Suprapubic skin (tissue), 4 donors: ENCODE results near the gene FBXL19.

Experiments
- POLR2A ChIP-seq, 2 donors: fragments of 450-650 bp; IDR thresholded peaks; one replicate each; pipeline ENCODE4 v1.6.1; 2017; ENCODE audit warnings: antibody characterized with exemption in 2 of 2, mild to moderate bottlenecking in 2 of 2, moderate library complexity in 2 of 2
- POLR2AphosphoS5 ChIP-seq, 3 donors: sonication (generic); formaldehyde crosslinking; IDR thresholded peaks; one replicate each; pipeline ENCODE4 v1.6.1; 2017; ENCODE audit warnings: antibody characterized with exemption in 3 of 3

GRCh38 chr16:30976486-30976885 is 53.1 kb downstream of the FBXL19 start:
- no peak for TF ChIP-seq POLR2A (IDR thresholded peaks at IDR 0.05)
- no peak for TF ChIP-seq POLR2AphosphoS5 (IDR thresholded peaks at IDR 0.05)
